HG02884 (cell line): Measurements from ENCODE around the gene PPP1R7.
"Not testable (repeated sequence)": the region's sequence is repeated elsewhere in the genome, so short reads cannot be mapped to it uniquely, and the experiment has no call there.

Experiments
- ATAC-seq: cut with Tn5 transposase; IDR thresholded peaks from one replicate; pipeline ENCODE4 v1.9.1; 2021; ENCODE audit warnings: mild to moderate bottlenecking, moderate library complexity; ENCODE audit not compliant: unreplicated experiment

PPP1R7 gene

DNA sequence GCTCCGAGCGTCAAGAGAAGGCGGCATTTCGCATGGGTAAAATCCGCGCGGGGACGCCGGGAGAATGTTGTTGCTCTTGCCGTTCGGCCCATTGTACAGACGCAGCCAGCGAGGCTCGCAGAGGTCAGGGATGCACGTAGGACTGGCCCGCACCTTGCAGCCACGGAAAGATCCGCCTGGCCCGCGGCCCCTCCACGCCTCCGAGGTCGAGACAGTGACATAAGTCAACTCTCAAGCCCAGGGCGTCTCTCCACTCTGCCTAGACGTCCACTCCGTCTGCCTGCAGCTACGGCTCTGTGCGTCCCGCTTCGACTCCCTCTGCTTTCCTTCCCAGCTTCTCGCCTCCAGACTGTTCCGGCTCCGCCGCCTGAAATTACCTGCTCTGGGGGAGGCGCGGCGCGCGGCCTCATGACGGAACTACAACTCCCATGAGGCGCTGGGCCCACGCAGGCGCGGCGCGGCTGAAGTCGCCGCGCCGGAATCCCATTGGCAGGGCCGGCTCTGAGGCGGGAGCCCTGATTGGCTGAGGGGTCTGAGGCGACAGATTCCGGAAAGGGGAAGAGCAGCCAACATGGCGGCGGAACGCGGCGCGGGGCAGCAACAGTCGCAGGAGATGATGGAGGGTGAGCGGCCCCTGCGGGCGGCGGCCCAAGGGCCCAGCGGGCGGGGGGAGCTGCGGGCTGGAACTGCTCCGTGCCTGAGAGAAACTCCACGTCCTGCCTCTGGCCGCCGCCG, at the start of gene PPP1R7:
Gene PPP1R7 (plus strand): TSS at position 543 of the 735 bp plus-strand sequence. CDS start 29 bp downstream, at position 572.
- ATAC-seq: peak; percentile 57

DNA sequence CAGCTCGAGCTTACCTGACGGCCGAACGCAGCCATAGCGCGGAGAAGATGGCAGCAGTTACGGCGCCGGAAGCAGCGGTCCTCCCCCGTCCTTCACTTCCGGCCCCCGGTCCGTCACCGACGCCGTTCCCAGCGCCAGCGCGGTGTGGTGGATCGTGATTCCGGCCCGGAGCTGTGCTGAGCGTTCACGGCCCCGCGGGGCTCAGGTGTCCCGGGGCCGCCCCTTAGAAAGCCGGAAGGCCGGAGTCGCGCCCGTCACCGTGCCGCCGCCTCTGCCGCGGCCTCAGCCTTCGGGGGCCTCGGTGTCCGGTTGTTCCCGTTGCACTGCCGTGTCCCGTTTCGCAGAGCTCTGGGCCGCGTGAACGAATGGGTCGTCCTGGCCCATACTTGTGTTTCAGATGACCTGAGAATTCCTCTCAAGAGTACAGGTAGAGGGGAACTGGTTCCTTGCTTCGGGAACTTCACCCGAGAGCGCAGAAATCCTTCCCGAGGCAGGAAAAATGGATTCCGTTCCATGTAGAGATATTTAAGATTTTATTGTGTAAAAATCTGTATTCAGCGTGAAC, 47.9 kb upstream of the PPP1R7 start, which contains the start of gene MTERF4:
Gene MTERF4 (minus strand): TSS at position 49 of the 565 bp plus-strand sequence. CDS start 14 bp downstream, at position 35.
- peak; percentile 85 for ATAC-seq

DNA sequence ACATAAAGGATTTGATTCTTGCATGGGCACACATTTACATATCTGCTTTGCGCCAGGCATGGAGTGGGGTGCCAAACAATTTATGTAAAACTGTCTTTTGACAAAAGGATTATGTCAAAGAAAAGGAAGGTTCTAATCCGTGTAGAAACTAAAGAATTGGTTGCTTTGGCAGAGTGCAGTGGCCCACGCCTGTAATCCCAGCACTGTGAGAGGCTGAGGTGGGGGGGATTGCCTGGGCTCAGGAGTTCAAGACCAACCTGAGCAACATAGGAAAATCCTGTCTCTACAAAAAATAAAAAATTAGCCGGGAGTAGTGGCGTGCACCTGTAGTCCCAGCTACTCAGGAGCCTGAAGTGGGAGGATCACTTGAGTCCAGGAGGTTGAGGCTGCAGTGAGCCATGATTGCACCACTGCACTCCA, 47.1 kb upstream of the PPP1R7 start:
- ATAC-seq: no peak

- ATAC-seq: not testable (repeated sequence)
Measured at GRCh38 chr2:241104611-241105010, 45.7 kb upstream of the PPP1R7 start.

- no peak for ATAC-seq
Measured at GRCh38 chr2:241105641-241106040, 44.6 kb upstream of the PPP1R7 start.

- no peak for ATAC-seq
Measured at GRCh38 chr2:241107031-241107783, 43.1 kb upstream of the PPP1R7 start.

DNA sequence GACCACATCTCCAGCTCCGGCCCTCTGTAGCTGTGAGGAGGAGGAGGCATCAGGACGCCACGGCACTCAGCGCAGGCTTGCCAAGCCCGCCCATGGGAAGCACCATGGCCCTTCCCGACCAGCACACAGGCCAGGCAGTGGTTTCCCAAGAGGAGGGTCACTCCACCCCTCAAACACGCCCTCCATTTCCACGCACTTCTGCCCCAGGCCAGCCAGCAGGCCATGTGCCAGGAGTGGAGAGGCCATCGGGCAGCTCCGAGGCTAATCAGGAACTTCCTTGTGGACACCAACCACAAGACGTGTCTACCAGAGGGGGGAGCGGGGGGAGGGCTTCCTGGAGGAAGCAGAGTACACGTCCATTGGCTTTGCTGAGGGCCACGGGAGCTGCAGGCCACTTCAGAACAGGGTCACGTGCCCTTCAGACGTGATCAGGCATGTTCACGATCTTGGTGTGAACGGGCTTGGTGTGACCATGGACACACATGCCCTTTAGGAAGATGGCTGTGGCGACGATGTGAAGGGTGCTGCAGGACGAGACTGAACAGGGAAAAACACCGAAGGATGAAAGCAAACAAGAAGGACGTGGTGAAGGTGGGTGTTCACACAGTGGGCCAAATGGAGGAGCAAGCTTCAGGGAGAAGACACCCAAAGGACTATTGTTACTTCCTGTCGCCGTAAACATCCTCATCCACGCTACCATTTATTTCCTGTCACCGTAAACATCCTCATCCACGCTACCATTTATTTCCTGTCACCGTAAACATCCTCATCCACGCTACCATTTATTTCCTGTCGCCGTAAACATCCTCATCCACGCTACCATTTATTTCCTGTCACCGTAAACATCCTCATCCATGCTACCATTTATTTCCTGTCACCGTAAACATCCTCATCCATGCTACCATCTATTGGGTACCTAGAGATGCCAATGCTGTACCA, 41.7 kb upstream of the PPP1R7 start:
- no peak for ATAC-seq

GRCh38 chr2:241109210-241110088, 40.8 kb upstream of the PPP1R7 start:
- ATAC-seq: no peak

- ATAC-seq: no peak
Measured at GRCh38 chr2:241110089-241110606, 40.1 kb upstream of the PPP1R7 start.

- ATAC-seq: no peak
Measured at GRCh38 chr2:241110607-241111439, 39.4 kb upstream of the PPP1R7 start.

DNA sequence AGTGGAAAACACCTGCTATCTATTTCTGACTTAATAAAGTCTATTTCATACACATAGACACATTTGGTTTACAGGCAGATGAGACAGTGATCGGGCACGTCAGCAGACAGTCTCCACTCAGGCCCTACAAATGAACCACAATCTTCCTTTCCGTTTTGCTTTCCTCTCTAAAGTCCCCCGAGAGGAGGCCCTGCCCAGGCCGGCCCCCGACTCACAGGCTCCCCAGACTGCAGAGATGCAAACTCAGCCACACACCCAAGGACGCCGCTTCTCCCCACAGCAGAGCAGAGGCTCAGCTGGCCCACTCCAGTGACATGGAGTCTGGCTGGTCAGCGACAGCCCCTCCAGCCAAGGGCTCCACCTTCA, 38.8 kb upstream of the PPP1R7 start:
- no peak for ATAC-seq

GRCh38 chr2:241112046-241112445, 38.2 kb upstream of the PPP1R7 start:
- ATAC-seq: no peak

- no peak for ATAC-seq
Measured at GRCh38 chr2:241112592-241112991, 37.7 kb upstream of the PPP1R7 start.

GRCh38 chr2:241114836-241115235, 35.4 kb upstream of the PPP1R7 start:
- no peak for ATAC-seq

- ATAC-seq: no peak
Measured at GRCh38 chr2:241115361-241115760, 34.9 kb upstream of the PPP1R7 start.

DNA sequence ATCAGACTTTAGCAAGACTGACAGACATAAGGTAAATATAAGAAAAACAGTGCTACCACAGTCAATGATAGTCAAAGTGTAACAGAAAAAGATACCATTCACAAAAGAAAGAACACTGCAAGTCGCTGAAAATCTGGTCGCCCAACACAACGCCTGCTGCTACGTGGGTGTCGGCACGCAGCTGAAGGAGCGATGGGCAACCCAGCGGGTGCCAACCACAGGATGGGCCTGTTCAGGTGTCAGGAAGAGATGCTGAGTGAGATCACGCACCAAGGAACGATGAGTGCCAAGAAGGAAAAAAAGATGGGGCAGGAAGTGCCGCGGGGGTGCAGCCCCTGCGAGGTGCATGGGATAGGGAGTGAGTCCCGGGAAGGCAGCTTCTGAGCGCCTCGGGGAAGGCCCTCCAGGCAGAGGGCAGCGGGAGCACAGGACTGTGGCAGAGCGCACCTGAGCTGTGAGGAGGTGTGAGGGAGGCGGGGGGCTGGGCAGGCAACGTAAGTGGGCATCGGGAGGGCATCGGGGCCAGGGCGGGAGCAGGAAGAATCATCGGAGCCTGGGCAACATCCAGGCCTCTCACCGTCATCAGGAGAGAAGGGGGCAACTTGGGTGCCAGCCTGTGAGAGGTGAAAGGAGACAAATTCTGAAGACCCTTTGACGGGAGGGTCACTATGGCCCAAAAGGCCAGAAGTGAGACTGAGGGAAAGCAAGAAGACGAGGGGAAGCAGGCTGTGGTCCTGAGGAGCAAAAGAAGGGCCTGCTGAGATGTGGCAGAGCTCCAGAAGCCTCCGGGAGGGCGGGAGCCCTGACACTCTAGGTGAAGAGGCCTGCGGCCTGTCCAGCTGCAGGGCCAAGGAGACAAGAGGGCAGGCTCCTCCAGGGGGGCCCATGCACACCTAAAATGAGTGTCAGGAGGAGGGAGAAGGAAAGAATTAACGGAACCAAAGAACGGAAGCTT, 33.4 kb upstream of the PPP1R7 start:
- no peak for ATAC-seq

GRCh38 chr2:241118737-241119505, 31.3 kb upstream of the PPP1R7 start:
- no peak for ATAC-seq
